HCT116 (cell line): Measurements from ENCODE around the gene GPRC5B. TPM values are rescaled to one million over a fixed set of nuclear protein-coding genes. Genes with fewer than 3 reads are reported as not detected.

Experiments
- ATAC-seq: fragments of 200-7000 bp; cut with Tn5 transposase; 2 replicates; pipeline ENCODE4 v1.9.1; 2020; ENCODE audit warnings: mild to moderate bottlenecking, moderate library complexity
- BruUV-seq: library from RNA; stranded (reverse); fragments of 400-500 nt; replicated peaks from 2 replicates; lab custom pipeline; 2021; lab: Mats Ljungman, UMichigan
- CTCF ChIA-PET: fragments of 300-600 bp; sonication (Branson Sonifier 250); formaldehyde crosslinking; loops from one replicate; lab custom pipeline; 2021; ENCODE audit warnings: antibody characterized with exemption; lab: Charles Lee
- POLR2A ChIA-PET: fragments of 300-600, 350-600 bp; sonication (Branson Sonifier 250); formaldehyde crosslinking; loops from one replicate; lab custom pipeline; 2021; ENCODE audit warnings: antibody characterized with exemption; lab: Charles Lee
- RAD21 ChIA-PET, 2 experiments: fragments of 300-600 bp; sonication (Branson Sonifier 250); formaldehyde crosslinking; loops; one replicate each; lab custom pipeline; 2023; ENCODE audit warnings: low total read pairs in 2 of 2; ENCODE audit not compliant: uncharacterized antibody in 2 of 2, unreplicated experiment in 2 of 2, low non-redundant PET in 1 of 2; lab: Charles Lee
- DNase-seq: peaks from one replicate; pipeline ENCODE4 v3.0.0-alpha.2; 2010; ENCODE audit warnings: low read depth, low spot score
- H2AFZ ChIP-seq: fragments of 200-600 bp; shearing (Covaris generic), sonication (generic); 2 replicates; pipeline ENCODE4 v1.6.1; 2017; ENCODE audit warnings: low read depth, mixed run types, mixed read lengths, antibody characterized with exemption, low read length; ENCODE audit not compliant: poor library complexity, severe bottlenecking
- H3K27ac ChIP-seq: 2 replicates; pipeline ENCODE4 v1.5.1; 2012; ENCODE audit warnings: low read depth, low read length
- H3K27me3 ChIP-seq: fragments of 200-600 bp; sonication (generic); 2 replicates; pipeline ENCODE4 v1.6.1; 2016; ENCODE audit warnings: mixed run types, low read length, mixed read lengths; ENCODE audit not compliant: insufficient read depth
- H3K36me3 ChIP-seq, 2 experiments: fragments of 200-500 bp in 1 of 2; fragments of 200-600 bp in 1 of 2; sonication (Bioruptor generic) in 1 of 2; sonication (generic) in 1 of 2; 2 replicates each; pipeline versions ENCODE4 v1.5.1 to v1.6.1; 2014 to 2016; ENCODE audit warnings: low read length in 2 of 2, inconsistent platforms in 1 of 2, mixed read lengths in 1 of 2, mixed run types in 1 of 2; ENCODE audit not compliant: insufficient read depth in 2 of 2, control insufficient read depth in 1 of 2
- H3K4me1 ChIP-seq, 2 experiments: fragments of 200-600 bp in 1 of 2; sonication (generic) in 1 of 2; 2 replicates each; pipeline versions ENCODE4 v1.5.1 to v1.6.1; 2012 to 2017; ENCODE audit warnings: low read length in 2 of 2, inconsistent platforms in 1 of 2, mild to moderate bottlenecking in 1 of 2, mixed read lengths in 1 of 2, mixed run types in 1 of 2, moderate library complexity in 1 of 2; ENCODE audit not compliant: insufficient read depth in 2 of 2, control insufficient read depth in 1 of 2
- H3K4me2 ChIP-seq: fragments of 200-600 bp; sonication (generic); 2 replicates; pipeline ENCODE4 v1.6.1; 2017; ENCODE audit warnings: mixed run types, low read length, mixed read lengths
- H3K4me3 ChIP-seq, 2 experiments: fragments of 200-600 bp in 1 of 2; sonication (generic) in 1 of 2; replicated peaks in 1 of 2; 2 replicates each; pipeline ENCODE4 v1.5.1; 2011 to 2016; ENCODE audit warnings: low read length in 2 of 2, control low read depth in 1 of 2, low read depth in 1 of 2, mild to moderate bottlenecking in 1 of 2, mixed read lengths in 1 of 2, mixed run types in 1 of 2
- H3K79me2 ChIP-seq: fragments of 200-600 bp; sonication (generic); 2 replicates; pipeline ENCODE4 v1.6.1; 2017; ENCODE audit warnings: mild to moderate bottlenecking, mixed run types, low read length, moderate library complexity, mixed read lengths; ENCODE audit not compliant: insufficient read depth
- H3K9ac ChIP-seq: fragments of 200-600 bp; sonication (generic); 2 replicates; pipeline ENCODE4 v1.6.1; 2016; ENCODE audit warnings: low read length, mixed read lengths
- H3K9me2 ChIP-seq: fragments of 200-600 bp; sonication (generic), shearing (Covaris generic); 2 replicates; pipeline ENCODE4 v1.6.1; 2017; ENCODE audit warnings: mixed run types, mild to moderate bottlenecking, moderate library complexity; ENCODE audit not compliant: insufficient read depth
- H3K9me3 ChIP-seq, 2 experiments: fragments of 200-500 bp in 1 of 2; fragments of 200-600 bp in 1 of 2; sonication (Bioruptor generic) in 1 of 2; sonication (generic) in 1 of 2; 2 replicates each; pipeline ENCODE4 v1.6.1; 2014 to 2017; ENCODE audit warnings: low read length in 2 of 2, mixed read lengths in 2 of 2, inconsistent platforms in 1 of 2, low read depth in 1 of 2, mild to moderate bottlenecking in 1 of 2, mixed run types in 1 of 2, moderate library complexity in 1 of 2; ENCODE audit not compliant: control insufficient read depth in 1 of 2, insufficient read depth in 1 of 2
- H4K20me1 ChIP-seq: fragments of 200-600 bp; sonication (generic), shearing (Covaris generic); 2 replicates; pipeline ENCODE4 v1.6.1; 2017; ENCODE audit warnings: mixed run types, mild to moderate bottlenecking, moderate library complexity; ENCODE audit not compliant: insufficient read depth
- ATF3 ChIP-seq: IDR thresholded peaks from 2 replicates; pipeline ENCODE4 v1.6.1; 2012
- CEBPB ChIP-seq: IDR thresholded peaks from 2 replicates; pipeline ENCODE4 v1.6.1; 2012; ENCODE audit warnings: low read depth
- ELF1 ChIP-seq: IDR thresholded peaks from 2 replicates; pipeline ENCODE4 v1.6.1; 2012; ENCODE audit warnings: low read depth, borderline replicate concordance
- EZH2 ChIP-seq: fragments of 200-600 bp; sonication (generic); IDR thresholded peaks from 2 replicates; pipeline ENCODE4 v1.6.1; 2017; ENCODE audit warnings: antibody characterized with exemption, mixed run types
- POLR2A ChIP-seq: IDR thresholded peaks from 2 replicates; pipeline ENCODE4 v1.7.0; 2011; ENCODE audit warnings: borderline replicate concordance; ENCODE audit not compliant: insufficient read depth, insufficient read length; ENCODE audit errors: extremely low read depth
- POLR2AphosphoS5 ChIP-seq: IDR thresholded peaks from 2 replicates; pipeline ENCODE4 v1.6.1; 2011; ENCODE audit warnings: mild to moderate bottlenecking, low read depth, low read length, moderate library complexity
- SIN3A ChIP-seq: IDR thresholded peaks from 2 replicates; pipeline ENCODE4 v1.6.1; 2012; ENCODE audit warnings: low read depth
- TCF7L2 ChIP-seq: IDR thresholded peaks from 2 replicates; pipeline ENCODE4 v1.7.0; 2011; ENCODE audit warnings: borderline replicate concordance, inconsistent platforms; ENCODE audit not compliant: insufficient read depth, insufficient read length; ENCODE audit errors: extremely low read depth
- intact Hi-C: fragments of 100-400 bp; cut with micrococcal nuclease; formaldehyde crosslinking; loops from 2 replicates; pipeline ENCODE4 v1.10.0; 2022
- total RNA-seq: library from RNA; stranded (reverse); gene quantifications from one replicate; pipeline ENCODE4 v1.2.1, GENCODE V29; 2021; ENCODE audit not compliant: unreplicated experiment

Gene GPRC5B
- total RNA-seq, 1 experiment from 2014 or later: 7.2 TPM

- DNase-seq: no peak
- Histone ChIP-seq H3K79me2 (no peaks in the 10 kb centered on the region), H3K4me3 (no peak overlapping the region), H3K4me1 (no peaks in the 10 kb centered on the region), H3K9ac (no peak overlapping the region), H3K9me3 (no peaks in the 10 kb centered on the region), H3K36me3 (no peaks in the 10 kb centered on the region), H3K27ac (no peak overlapping the region), H3K27me3 (no peaks in the 10 kb centered on the region), H3K9me2 (no peaks in the 10 kb centered on the region), H4K20me1 (no peaks in the 10 kb centered on the region), H2AFZ (no peak overlapping the region), H3K4me2 (no peak overlapping the region)
- TF ChIP-seq ATF3 (no peak), EZH2 (no peak), TCF7L2 (no peak), SIN3A (no peak), POLR2AphosphoS5 (no peak)
- no peak for ATAC-seq
- ChIA-PET POLR2A (no interaction called here), CTCF (interaction anchor here (0.9 to 1.4 kb wide), 3 partner anchors 275 to 293 kb away, joined by 3 to 4 read pairs (median 4); no protein-coding TSS in a partner anchor), RAD21 (no interaction called here)
- intact Hi-C loops: no loop called here
- no TSS peak for BruUV-seq
Observed at GRCh38 chr16:19876501-19877059, 8.1 kb downstream of the GPRC5B start.

- DNase-seq (no peak), ATAC-seq (no peak)
- no peaks in the 10 kb centered on the region for H3K27me3 ChIP-seq
- BruUV-seq: no TSS peak
- no peak overlapping the region for H3K4me3 ChIP-seq
- H2AFZ ChIP-seq: no peak overlapping the region
- TF ChIP-seq ELF1 (no peak), ATF3 (no peak), CEBPB (no peak), POLR2A (no peak)
- no peaks in the 10 kb centered on the region for H3K4me1 ChIP-seq
- no peaks in the 10 kb centered on the region for H3K36me3 ChIP-seq
- ChIA-PET POLR2A (no interaction called here), CTCF (interaction anchor here (1.4 kb wide), 1 partner anchor 292 kb away, joined by 4 read pairs; no protein-coding TSS in a partner anchor), RAD21 (no interaction called here)
- no peak overlapping the region for H3K4me2 ChIP-seq
- no peaks in the 10 kb centered on the region for H3K9me2 ChIP-seq
- H3K27ac ChIP-seq: no peak overlapping the region
- no peaks in the 10 kb centered on the region for H4K20me1 ChIP-seq
- no peaks in the 10 kb centered on the region for H3K79me2 ChIP-seq
- intact Hi-C loops: no loop called here
- no peaks in the 10 kb centered on the region for H3K9me3 ChIP-seq
- no peak overlapping the region for H3K9ac ChIP-seq
Observed at GRCh38 chr16:19875900-19876299, 8.7 kb downstream of the GPRC5B start.
